Ureter (tissue), 1 donor: ENCODE measurements around the gene PHKA2. TPM values are rescaled to one million over a fixed set of nuclear protein-coding genes. Genes with fewer than 3 reads are reported as not detected.
"Not testable (repeated sequence)": the region's sequence is repeated elsewhere in the genome, so short reads cannot be mapped to it uniquely, and the experiment has no call there.

Experiments used
- DNase-seq: peaks from one replicate; pipeline ENCODE4 v3.0.0-alpha.2; 2020; ENCODE audit warnings: low spot score
- total RNA-seq: library from RNA; stranded (reverse); gene quantifications from one replicate; pipeline ENCODE4 v1.2.4, GENCODE V29; 2023
- donor health status: DM: yes; HTN: yes; CAD: no.

Gene PHKA2
- total RNA-seq, 1 donor from 2014 or later = 26.3 TPM

- DNase-seq = not testable (repeated sequence)
Measured at GRCh38 chrX:18980262-18980661, 3.7 kb downstream of the PHKA2 start.

DNA sequence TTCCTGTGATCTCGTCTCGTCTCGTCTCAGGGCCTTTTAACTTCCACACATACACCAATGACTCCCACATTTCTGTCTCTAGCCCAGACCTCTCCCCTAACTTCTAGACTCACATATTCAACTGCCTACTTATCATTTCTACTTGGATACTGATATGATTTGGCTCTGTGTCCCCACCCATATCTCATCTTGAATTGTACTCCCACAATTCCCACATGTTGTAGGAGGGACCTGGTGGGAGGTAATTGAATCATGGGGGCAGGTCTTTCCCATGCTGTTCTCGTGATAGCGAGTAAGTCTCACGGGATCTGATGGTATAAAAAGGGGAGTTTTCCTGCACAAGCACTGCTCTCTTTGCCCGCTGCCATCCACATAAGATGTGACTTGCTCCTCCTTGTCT, 8.9 kb downstream of the PHKA2 start:
- DNase-seq = no peak

GRCh38 chrX:18973527-18974192, 10.3 kb downstream of the PHKA2 start:
- no peak for DNase-seq

GRCh38 chrX:18971506-18971905, 12.4 kb downstream of the PHKA2 start:
- no peak for DNase-seq

GRCh38 chrX:18970465-18970864, 13.4 kb downstream of the PHKA2 start:
- DNase-seq = no peak

GRCh38 chrX:18966624-18967023, 17.3 kb downstream of the PHKA2 start:
- DNase-seq = no peak

GRCh38 chrX:18964901-18965300, 19.0 kb downstream of the PHKA2 start:
- DNase-seq = no peak

GRCh38 chrX:18964026-18964425, 19.9 kb downstream of the PHKA2 start:
- no peak for DNase-seq

GRCh38 chrX:18962329-18962728, 21.6 kb downstream of the PHKA2 start:
- DNase-seq = no peak

GRCh38 chrX:18961686-18962085, 22.2 kb downstream of the PHKA2 start:
- DNase-seq = no peak

- DNase-seq = no peak
Measured at GRCh38 chrX:18956303-18957032, 27.4 kb downstream of the PHKA2 start.

DNA sequence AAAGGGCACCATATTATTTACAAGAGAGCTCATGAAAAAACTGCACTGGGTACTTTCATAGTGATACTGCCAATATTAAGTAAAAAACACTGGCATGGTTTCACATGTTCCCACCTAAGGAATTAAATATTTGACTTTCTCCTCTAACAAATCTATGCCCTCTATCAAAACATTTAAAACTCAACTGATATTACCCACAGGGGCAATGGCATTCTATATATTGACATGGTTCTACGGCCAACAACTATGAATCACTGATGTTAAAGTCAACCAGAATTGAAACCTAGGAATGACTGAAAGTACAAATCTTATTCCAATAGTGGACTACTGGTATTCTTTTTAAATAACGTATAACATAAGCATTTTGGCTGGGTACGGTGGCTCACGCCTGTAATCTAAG, 28.2 kb downstream of the PHKA2 start:
- no peak for DNase-seq

DNA sequence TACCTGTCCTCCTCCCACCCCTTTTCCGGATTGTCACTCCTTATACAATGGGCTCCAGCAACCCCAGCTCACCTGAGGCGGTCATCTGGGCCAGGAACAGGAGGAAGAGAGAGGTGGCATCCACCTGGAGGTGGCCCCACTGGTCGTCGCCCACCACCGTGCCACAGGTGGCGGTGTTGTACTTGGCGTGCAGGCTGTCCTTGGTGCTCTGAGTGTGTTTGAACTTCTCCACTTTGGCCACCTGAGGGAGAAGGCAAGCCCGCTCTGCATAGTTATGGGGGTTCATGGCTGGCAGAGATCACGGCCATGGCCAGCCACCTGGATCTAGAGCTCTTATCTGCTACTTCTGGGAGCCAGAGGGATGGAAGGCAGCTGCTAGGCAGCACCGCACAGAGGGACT, 32.9 kb downstream of the PHKA2 start:
- no peak for DNase-seq

GRCh38 chrX:18949944-18950301, 34.0 kb downstream of the PHKA2 start:
- no peak for DNase-seq

DNA sequence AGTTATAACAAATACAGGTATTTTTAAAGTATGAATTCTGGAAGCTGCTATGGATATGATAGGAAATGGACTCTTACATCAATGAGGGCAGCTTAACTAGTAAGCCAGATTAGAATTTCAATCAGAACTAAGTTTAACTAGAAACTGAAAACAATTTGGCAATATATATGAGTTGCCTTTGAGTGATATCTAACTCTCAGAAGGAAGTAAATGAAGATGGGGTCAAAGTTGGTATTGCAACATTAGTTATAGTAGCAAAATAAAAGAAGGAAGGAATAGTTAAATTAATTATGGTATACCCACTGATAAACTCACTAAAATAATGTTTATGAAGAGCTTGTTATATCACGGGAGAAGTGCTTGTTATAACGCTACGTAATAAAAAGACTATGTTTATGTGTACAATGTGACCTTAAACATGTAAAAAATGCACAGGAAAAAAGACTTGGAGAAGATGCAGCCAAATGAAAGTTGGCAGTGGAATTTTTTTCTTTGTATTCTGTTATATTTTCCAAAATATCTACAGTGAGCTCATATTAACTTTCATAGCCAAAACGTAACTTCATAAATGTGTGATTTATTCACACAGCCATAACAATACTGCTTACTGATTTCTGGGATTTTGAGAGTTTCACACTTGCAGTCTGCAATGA, 34.5 kb downstream of the PHKA2 start:
- no peak for DNase-seq

DNA sequence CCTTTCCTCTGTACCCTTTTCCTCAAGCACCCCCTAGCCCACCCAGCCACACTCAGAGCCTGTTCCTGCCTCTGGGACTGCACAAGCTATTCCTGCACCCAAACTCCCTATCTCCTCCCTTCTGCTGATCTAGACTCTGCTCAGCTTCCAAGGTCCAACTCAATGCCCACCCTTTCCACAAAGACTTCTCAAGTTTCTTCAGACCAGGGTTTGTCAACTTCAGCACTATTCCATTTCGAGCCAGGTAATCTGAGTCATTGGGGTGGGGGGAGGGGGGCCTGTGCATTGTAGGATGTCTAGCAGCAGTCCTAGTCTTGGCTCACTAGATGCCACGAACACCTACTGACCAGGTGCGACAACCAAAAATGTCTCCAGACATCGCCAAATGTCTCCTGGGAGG, 37.3 kb downstream of the PHKA2 start:
- DNase-seq = no peak

GRCh38 chrX:18946157-18946556, 37.8 kb downstream of the PHKA2 start:
- no peak for DNase-seq

- DNase-seq = no peak
Measured at GRCh38 chrX:18945483-18945882, 38.4 kb downstream of the PHKA2 start.

DNA sequence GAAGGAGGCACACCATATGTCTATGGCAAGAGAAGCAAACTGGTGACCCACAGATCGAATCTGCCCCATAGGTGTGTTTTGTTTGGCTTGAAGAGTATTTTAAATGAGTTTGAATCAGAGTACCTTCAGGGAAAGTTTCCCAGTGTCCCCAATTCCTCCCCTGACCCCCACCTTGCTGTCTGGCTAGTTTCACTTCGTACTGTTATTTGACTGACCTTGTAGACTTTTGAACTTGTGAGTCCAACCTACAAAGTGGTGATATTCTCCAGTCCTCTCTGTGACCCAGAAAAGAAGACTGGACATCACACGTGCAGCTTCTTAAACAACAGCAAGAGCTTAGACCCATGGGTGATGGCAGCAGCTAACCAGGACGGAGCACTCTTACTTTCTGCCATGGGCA, 39.4 kb downstream of the PHKA2 start:
- DNase-seq = no peak

- DNase-seq = no peak
Measured at GRCh38 chrX:18941896-18942295, 42.0 kb downstream of the PHKA2 start.

DNA sequence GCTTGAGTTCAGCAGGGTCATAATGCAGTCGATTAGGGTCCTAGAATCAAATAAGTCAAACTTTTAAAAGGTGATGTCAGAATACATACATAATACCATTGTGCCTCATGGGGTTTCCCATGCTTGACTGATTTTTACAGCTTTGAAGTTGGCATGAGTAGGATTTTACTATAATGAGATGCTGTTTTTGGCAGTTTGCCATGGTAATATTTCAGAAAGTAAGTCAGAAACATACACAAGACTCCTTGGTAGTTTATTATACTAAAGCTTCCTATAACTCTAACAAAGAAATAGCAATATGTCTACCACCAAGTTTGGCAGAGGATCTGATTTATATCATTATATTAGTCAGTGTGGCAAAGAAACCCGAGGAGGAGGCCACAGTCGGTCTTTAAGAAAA, 45.2 kb downstream of the PHKA2 start:
- DNase-seq = no peak

DNA sequence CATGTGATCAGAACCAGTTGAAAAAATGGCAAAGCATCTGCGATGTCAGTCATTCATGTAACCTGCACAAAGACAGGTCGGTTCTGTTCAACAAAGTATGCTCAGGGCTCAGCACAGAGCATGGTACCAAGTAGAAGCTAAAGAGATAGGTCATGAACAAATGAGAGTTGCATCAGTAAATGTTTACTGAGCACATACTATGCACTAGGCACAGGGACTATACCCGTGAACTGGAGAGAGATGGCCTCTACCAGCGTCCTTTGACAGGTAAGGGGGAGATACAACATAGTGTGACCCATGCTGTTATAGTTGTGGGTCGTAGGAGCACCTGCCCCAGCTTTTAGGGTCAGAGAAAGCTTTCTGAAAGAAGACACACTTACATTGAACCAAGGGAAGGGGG, 46.7 kb downstream of the PHKA2 start:
- DNase-seq = no peak

GRCh38 chrX:18935893-18936292, 48.0 kb downstream of the PHKA2 start:
- no peak for DNase-seq
